ENCODE measurements around the gene CDC34.

CDC34 gene

DNA sequence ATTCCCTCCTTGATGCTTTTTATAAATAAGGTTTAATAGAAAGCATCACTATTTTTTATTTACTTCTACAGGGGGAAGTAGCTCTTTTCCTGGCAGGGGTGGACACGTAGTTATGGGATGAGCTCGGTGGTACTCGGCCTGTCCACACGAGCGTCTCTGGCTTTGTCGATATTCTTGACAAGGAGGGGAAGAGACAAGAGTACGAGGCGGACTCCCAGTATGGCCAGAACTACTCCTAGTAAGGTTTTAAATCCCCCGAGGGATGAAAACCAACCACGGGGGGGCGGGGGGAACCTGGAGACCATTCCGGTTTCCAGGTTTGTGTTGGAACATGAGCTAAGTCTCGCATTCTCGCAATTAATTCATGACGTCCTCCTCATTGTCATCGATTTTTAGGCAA lies 35.3 kb downstream of the CDC34 start:
- TF ChIP-seq EZH2phosphoT487 (conservative IDR thresholded peaks at IDR 0.05; ENCODE audit: low read length): no peak
- TF ChIP-seq CTCF (IDR thresholded peaks at IDR 0.05; ENCODE audit: insufficient read depth, low read length, poor library complexity, severe bottlenecking): no peak
- Histone ChIP-seq H3K4me3 (ENCODE audit: insufficient read depth, low read length, poor library complexity, severe bottlenecking) (no peak overlapping the region), H4K20me1 (ENCODE audit: low read depth, low read length) (no peaks in the 10 kb centered on the region), H3K27me3 (ENCODE audit: low read length) (no peaks in the 10 kb centered on the region), H3K27ac (ENCODE audit: low read depth, low read length) (no peak overlapping the region), H3K79me2 (ENCODE audit: insufficient read depth, low read length) (no peaks in the 10 kb centered on the region), H3K4me2 (ENCODE audit: low read depth, low read length, poor library complexity, severe bottlenecking) (no peak overlapping the region), H3F3A (ENCODE audit: insufficient read depth) (peaks cover 10% of the 10 kb centered on the region), H3K36me3 (ENCODE audit: low read length) (no peaks in the 10 kb centered on the region), H3K9me2 (replicated peaks; ENCODE audit: insufficient read depth, low read length) (no peaks in the 10 kb centered on the region), H3K9me3 (ENCODE audit: insufficient read depth, low read length) (no peaks in the 10 kb centered on the region), H3K9ac (ENCODE audit: low read length) (no peak overlapping the region), H2AFZ (ENCODE audit: low read depth, low read length, severe bottlenecking) (no peak overlapping the region)

- Histone ChIP-seq H3K9me2 (replicated peaks; ENCODE audit: insufficient read depth, low read length) (no peaks in the 10 kb centered on the region), H3K79me2 (ENCODE audit: insufficient read depth, low read length) (no peaks in the 10 kb centered on the region), H4K20me1 (ENCODE audit: low read depth, low read length) (no peaks in the 10 kb centered on the region), H3K27me3 (ENCODE audit: low read length) (no peaks in the 10 kb centered on the region), H3K9ac (ENCODE audit: low read length) (no peak overlapping the region), H3K4me2 (ENCODE audit: low read depth, low read length, poor library complexity, severe bottlenecking) (no peak overlapping the region), H2AFZ (ENCODE audit: low read depth, low read length, severe bottlenecking) (no peak overlapping the region), H3K9me3 (ENCODE audit: insufficient read depth, low read length) (no peaks in the 10 kb centered on the region), H3K4me3 (ENCODE audit: insufficient read depth, low read length, poor library complexity, severe bottlenecking) (no peak overlapping the region), H3K27ac (ENCODE audit: low read depth, low read length) (no peak overlapping the region), H3K36me3 (ENCODE audit: low read length) (no peaks in the 10 kb centered on the region), H3F3A (ENCODE audit: insufficient read depth) (peaks cover 14% of the 10 kb centered on the region)
- no peak for TF ChIP-seq CTCF (IDR thresholded peaks at IDR 0.05; ENCODE audit: insufficient read depth, low read length, poor library complexity, severe bottlenecking)
Measured at GRCh38 chr19:567296-567900, 35.8 kb downstream of the CDC34 start.

DNA sequence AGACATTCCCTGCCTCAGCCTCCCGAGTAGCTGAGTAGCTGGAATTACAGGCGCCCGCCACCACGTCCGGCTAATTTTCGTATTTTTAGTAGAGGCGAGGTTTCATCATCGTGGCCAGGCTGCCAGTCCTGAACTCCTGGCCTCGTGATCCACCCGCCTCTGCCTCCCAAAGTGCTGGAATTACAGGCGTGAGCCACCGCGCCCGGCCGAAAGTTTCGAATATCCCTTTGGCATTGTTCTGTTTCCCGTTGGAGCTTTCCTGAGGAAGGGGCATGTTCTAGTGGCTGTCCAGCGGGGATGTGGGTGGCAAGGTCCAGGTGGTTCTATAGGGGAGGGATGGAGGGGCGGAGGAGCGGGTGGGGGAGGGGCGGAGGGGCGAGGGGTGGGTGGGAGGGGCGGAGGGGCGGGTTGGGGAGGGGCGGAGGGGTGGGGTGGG lies 38.7 kb downstream of the CDC34 start:
- Histone ChIP-seq H4K20me1 (ENCODE audit: low read depth, low read length) (no peaks in the 10 kb centered on the region), H3K4me3 (ENCODE audit: insufficient read depth, low read length, poor library complexity, severe bottlenecking) (no peak overlapping the region), H3K27me3 (ENCODE audit: low read length) (no peaks in the 10 kb centered on the region), H3K36me3 (ENCODE audit: low read length) (no peaks in the 10 kb centered on the region), H3K9me3 (ENCODE audit: insufficient read depth, low read length) (no peaks in the 10 kb centered on the region), H3K27ac (ENCODE audit: low read depth, low read length) (no peak overlapping the region), H3K4me2 (ENCODE audit: low read depth, low read length, poor library complexity, severe bottlenecking) (no peak overlapping the region), H3F3A (ENCODE audit: insufficient read depth) (peaks cover 14% of the 10 kb centered on the region), H3K79me2 (ENCODE audit: insufficient read depth, low read length) (peaks cover 27% of the 10 kb centered on the region), H3K9me2 (replicated peaks; ENCODE audit: insufficient read depth, low read length) (no peaks in the 10 kb centered on the region), H3K9ac (ENCODE audit: low read length) (no peak overlapping the region), H2AFZ (ENCODE audit: low read depth, low read length, severe bottlenecking) (no peak overlapping the region)
- TF ChIP-seq CTCF (IDR thresholded peaks at IDR 0.05; ENCODE audit: insufficient read depth, low read length, poor library complexity, severe bottlenecking): no peak
- no peak for TF ChIP-seq EZH2phosphoT487 (conservative IDR thresholded peaks at IDR 0.05; ENCODE audit: low read length)
